Measurements from ENCODE around the gene MARK1.

The MARK1 gene

DNA sequence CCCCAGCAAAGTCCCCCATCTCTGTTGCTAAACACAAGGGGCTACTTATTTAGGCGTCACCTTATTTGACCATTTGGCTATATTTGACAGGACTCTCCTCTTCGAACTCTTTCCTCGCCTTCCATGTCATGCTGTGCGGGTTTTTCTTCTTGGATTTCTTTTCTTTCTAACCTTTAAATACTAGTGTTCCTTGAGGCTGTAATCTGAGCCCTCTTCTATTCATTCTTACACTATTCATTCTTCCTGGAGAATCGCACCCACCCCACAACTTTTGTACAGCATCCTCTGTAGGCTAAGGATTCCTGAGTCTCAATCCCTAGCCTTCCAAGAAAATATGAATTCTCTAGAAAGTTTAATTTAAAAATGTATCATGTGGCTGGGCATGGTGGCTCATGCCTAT lies 100.5 kb downstream of the MARK1 start:
- Histone ChIP-seq H3K27me3 (ENCODE audit: insufficient read depth, poor library complexity, severe bottlenecking) (no peaks in the 10 kb centered on the region), H3K9me3 (ENCODE audit: severe bottlenecking) (no peaks in the 10 kb centered on the region), H3K27ac (ENCODE audit: poor library complexity, severe bottlenecking) (no peak overlapping the region), H3K36me3 (ENCODE audit: low read depth) (no peaks in the 10 kb centered on the region), H3K4me1 (ENCODE audit: insufficient read depth, poor library complexity, severe bottlenecking) (no peaks in the 10 kb centered on the region), H3K4me3 (ENCODE audit: severe bottlenecking) (no peak overlapping the region)
- TF ChIP-seq, protein P1, sequence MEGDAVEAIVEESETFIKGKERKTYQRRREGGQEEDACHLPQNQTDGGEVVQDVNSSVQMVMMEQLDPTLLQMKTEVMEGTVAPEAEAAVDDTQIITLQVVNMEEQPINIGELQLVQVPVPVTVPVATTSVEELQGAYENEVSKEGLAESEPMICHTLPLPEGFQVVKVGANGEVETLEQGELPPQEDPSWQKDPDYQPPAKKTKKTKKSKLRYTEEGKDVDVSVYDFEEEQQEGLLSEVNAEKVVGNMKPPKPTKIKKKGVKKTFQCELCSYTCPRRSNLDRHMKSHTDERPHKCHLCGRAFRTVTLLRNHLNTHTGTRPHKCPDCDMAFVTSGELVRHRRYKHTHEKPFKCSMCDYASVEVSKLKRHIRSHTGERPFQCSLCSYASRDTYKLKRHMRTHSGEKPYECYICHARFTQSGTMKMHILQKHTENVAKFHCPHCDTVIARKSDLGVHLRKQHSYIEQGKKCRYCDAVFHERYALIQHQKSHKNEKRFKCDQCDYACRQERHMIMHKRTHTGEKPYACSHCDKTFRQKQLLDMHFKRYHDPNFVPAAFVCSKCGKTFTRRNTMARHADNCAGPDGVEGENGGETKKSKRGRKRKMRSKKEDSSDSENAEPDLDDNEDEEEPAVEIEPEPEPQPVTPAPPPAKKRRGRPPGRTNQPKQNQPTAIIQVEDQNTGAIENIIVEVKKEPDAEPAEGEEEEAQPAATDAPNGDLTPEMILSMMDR (IDR thresholded peaks at IDR 0.05; ENCODE audit: poor library complexity, severe bottlenecking), result no peak
- no peak for DNase-seq (ENCODE audit: low spot score)
- ATAC-seq (ENCODE audit: low read depth), result no peak

DNA sequence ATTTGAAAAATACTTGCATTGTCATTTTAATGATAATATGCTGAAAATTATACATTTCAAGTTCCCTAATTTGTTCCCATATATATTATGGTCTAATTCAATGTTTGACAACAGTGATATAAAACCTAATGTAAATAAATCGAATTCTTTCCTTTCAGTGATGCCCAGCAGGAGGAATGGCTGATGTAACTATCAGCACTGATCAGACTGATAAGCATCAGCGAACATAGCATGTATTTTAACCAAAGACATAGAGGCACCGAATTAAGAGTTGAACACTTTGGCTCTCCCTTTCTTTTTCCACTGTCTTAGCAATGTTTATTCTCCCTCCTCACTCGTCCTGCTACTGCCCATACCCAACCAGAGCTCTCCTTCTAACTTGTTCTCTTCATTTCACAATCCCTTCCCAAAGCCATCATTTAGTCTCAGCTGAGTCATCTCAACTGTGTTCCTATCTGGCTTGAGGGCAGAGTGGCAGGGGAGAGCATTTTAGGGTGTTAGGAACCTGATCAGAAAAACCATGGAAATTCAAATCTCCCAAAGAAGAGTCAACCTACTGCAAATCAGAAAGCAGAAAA lies 103.4 kb downstream of the MARK1 start:
- ATAC-seq (ENCODE audit: low read depth), result no peak
- Histone ChIP-seq H3K4me3 (ENCODE audit: severe bottlenecking) (no peak overlapping the region), H3K27me3 (ENCODE audit: insufficient read depth, poor library complexity, severe bottlenecking) (no peaks in the 10 kb centered on the region), H3K9me3 (ENCODE audit: severe bottlenecking) (no peaks in the 10 kb centered on the region), H3K36me3 (ENCODE audit: low read depth) (no peaks in the 10 kb centered on the region), H3K27ac (ENCODE audit: poor library complexity, severe bottlenecking) (no peak overlapping the region), H3K4me1 (ENCODE audit: insufficient read depth, poor library complexity, severe bottlenecking) (no peaks in the 10 kb centered on the region)
- TF ChIP-seq, protein P1 (IDR thresholded peaks at IDR 0.05; ENCODE audit: poor library complexity, severe bottlenecking), result no peak
- DNase-seq (ENCODE audit: low spot score), result no peak

DNA sequence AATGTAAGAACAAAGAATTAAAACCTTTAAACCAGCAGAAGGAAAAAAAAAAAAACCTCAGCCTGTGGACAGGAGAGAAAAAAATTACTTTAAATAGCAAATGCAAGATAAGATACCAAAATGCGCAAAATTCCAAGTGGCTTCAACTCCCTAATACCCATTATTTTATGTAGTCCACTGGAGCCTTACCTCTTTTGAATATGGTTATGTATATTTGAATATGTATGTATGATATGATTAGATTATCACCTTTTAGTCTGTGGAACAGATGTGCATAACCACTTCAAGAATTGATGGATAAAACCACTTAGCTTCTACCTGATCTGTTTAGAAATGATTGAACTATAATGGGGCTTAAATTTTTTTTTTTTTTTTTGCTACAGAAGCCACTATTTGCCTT lies 109.8 kb downstream of the MARK1 start:
- H3K9me3 ChIP-seq (ENCODE audit: severe bottlenecking), result no peaks in the 10 kb centered on the region
- H3K36me3 ChIP-seq (ENCODE audit: low read depth), result no peaks in the 10 kb centered on the region
- no peak overlapping the region for H3K4me3 ChIP-seq (ENCODE audit: severe bottlenecking)
- no peaks in the 10 kb centered on the region for H3K4me1 ChIP-seq (ENCODE audit: insufficient read depth, poor library complexity, severe bottlenecking)
- TF ChIP-seq, protein P1 (IDR thresholded peaks at IDR 0.05; ENCODE audit: poor library complexity, severe bottlenecking), result no peak
- no peak for DNase-seq (ENCODE audit: low spot score)
- H3K27ac ChIP-seq (ENCODE audit: poor library complexity, severe bottlenecking), result no peak overlapping the region
- no peak for ATAC-seq (ENCODE audit: low read depth)
- H3K27me3 ChIP-seq (ENCODE audit: insufficient read depth, poor library complexity, severe bottlenecking), result no peaks in the 10 kb centered on the region

DNA sequence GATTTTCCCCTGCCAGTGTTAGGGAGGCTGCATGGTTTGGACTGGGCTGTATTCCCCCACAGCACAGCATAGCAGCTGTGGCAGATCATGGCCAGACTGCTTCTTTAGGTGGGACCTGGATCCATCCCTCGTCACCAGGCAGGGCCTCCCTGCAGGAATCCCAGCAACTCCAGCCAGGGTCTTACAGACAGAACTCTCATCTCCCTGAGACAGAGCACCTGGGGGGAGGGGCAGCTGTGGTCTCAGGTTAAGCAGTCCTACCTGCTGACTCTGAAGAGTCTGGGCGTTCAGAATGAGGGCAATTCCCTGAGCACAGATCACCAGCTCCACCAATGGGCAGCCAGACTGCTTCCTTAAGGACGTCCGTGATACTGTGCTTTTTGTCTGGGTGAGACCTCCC lies 114.3 kb downstream of the MARK1 start:
- Histone ChIP-seq H3K27ac (ENCODE audit: poor library complexity, severe bottlenecking) (no peak overlapping the region), H3K36me3 (ENCODE audit: low read depth) (no peaks in the 10 kb centered on the region), H3K4me1 (ENCODE audit: insufficient read depth, poor library complexity, severe bottlenecking) (no peaks in the 10 kb centered on the region), H3K9me3 (ENCODE audit: severe bottlenecking) (no peaks in the 10 kb centered on the region), H3K27me3 (ENCODE audit: insufficient read depth, poor library complexity, severe bottlenecking) (no peaks in the 10 kb centered on the region), H3K4me3 (ENCODE audit: severe bottlenecking) (no peak overlapping the region)
- DNase-seq (ENCODE audit: low spot score) (no peak), ATAC-seq (ENCODE audit: low read depth) (no peak)
- TF ChIP-seq, protein P1 (IDR thresholded peaks at IDR 0.05; ENCODE audit: poor library complexity, severe bottlenecking), result no peak

DNA sequence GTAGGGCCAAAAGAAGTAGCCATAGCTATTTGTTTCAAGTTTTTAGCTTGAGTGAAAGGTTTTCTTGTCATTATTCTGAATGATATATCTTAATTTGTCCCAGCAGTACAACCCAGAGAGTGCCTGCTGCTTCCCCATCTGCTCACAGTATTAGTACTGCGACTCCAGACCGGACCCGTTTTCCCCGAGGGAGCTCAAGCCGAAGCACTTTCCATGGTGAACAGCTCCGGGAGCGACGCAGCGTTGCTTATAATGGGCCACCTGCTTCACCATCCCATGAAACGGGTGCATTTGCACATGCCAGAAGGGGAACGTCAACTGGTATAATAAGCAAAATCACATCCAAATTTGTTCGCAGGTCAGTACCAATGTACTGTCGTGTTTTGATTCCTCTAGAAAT lies 125.1 kb downstream of the MARK1 start:
- DNase-seq (ENCODE audit: low spot score) (no peak), ATAC-seq (ENCODE audit: low read depth) (no peak)
- H3K27me3 ChIP-seq (ENCODE audit: insufficient read depth, poor library complexity, severe bottlenecking), result no peaks in the 10 kb centered on the region
- no peak overlapping the region for H3K4me3 ChIP-seq (ENCODE audit: severe bottlenecking)
- TF ChIP-seq, protein P1 (IDR thresholded peaks at IDR 0.05; ENCODE audit: poor library complexity, severe bottlenecking), result no peak
- no peaks in the 10 kb centered on the region for H3K9me3 ChIP-seq (ENCODE audit: severe bottlenecking)
- no peaks in the 10 kb centered on the region for H3K36me3 ChIP-seq (ENCODE audit: low read depth)
- H3K4me1 ChIP-seq (ENCODE audit: insufficient read depth, poor library complexity, severe bottlenecking), result no peaks in the 10 kb centered on the region
- no peak overlapping the region for H3K27ac ChIP-seq (ENCODE audit: poor library complexity, severe bottlenecking)

Measured in RWPE2 (cell line).